Neural progenitor cell (in vitro differentiated cells): ENCODE measurements around the gene MID1IP1. TPM values are rescaled to one million over a fixed set of nuclear protein-coding genes. Genes with fewer than 3 reads are reported as not detected.
A peak's percentile ranks its signal among the peaks of the same experiment; 100 is the strongest.

ENCODE experiments used
- DNase-seq: peaks from one replicate; pipeline ENCODE4 v3.0.0-alpha.2; 2016; ENCODE audit warnings: low spot score
- H2AFZ ChIP-seq: fragments of 200-600 bp; sonication (generic); replicated peaks from 2 replicates; pipeline ENCODE4 v1.6.1; 2016; ENCODE audit warnings: antibody characterized with exemption
- H3F3A ChIP-seq: fragments of 200-600 bp; sonication (generic); 2 replicates; pipeline ENCODE4 v1.6.1; 2016; ENCODE audit warnings: antibody characterized with exemption, low read depth
- H3K27ac ChIP-seq: fragments of 200-600 bp; sonication (generic); 2 replicates; pipeline ENCODE4 v1.5.1; 2016; ENCODE audit warnings: mild to moderate bottlenecking
- H3K27me3 ChIP-seq: fragments of 200-600 bp; sonication (generic); 2 replicates; pipeline ENCODE4 v1.6.1; 2016; ENCODE audit warnings: mild to moderate bottlenecking, moderate library complexity
- H3K36me3 ChIP-seq: fragments of 200-600 bp; sonication (generic); 2 replicates; pipeline ENCODE4 v1.5.1; 2016
- H3K4me1 ChIP-seq: fragments of 200-600 bp; sonication (generic); 2 replicates; pipeline ENCODE4 v1.6.1; 2016; ENCODE audit warnings: mixed run types
- H3K4me2 ChIP-seq: fragments of 200-600 bp; sonication (generic); 2 replicates; pipeline ENCODE4 v1.6.1; 2016
- H3K4me3 ChIP-seq: fragments of 200-600 bp; sonication (generic); 2 replicates; pipeline ENCODE4 v1.5.1; 2016
- H3K79me2 ChIP-seq: fragments of 200-600 bp; sonication (generic); 2 replicates; pipeline ENCODE4 v1.6.1; 2016; ENCODE audit warnings: low read depth
- H3K9ac ChIP-seq: fragments of 200-600 bp; sonication (generic); 2 replicates; pipeline ENCODE4 v1.6.1; 2016
- H3K9me3 ChIP-seq: fragments of 200-600 bp; sonication (generic); 2 replicates; pipeline ENCODE4 v1.5.1; 2016; ENCODE audit warnings: low read depth
- H4K20me1 ChIP-seq: fragments of 200-600 bp; sonication (generic); 2 replicates; pipeline ENCODE4 v1.6.1; 2016; ENCODE audit warnings: low read depth
- H3K27ac Mint-ChIP-seq: 3 replicates; pipeline ENCODE4 v1.8.0; 2021; ENCODE audit warnings: mixed read lengths
- H3K27me3 Mint-ChIP-seq: 2 replicates; pipeline ENCODE4 v1.8.0; 2022; ENCODE audit warnings: low read depth, mild to moderate bottlenecking, inconsistent platforms, moderate library complexity, mixed read lengths; ENCODE audit not compliant: insufficient read depth
- H3K36me3 Mint-ChIP-seq: 3 replicates; pipeline ENCODE4 v1.8.0; 2021; ENCODE audit warnings: mixed read lengths
- H3K4me1 Mint-ChIP-seq: 3 replicates; pipeline ENCODE4 v1.8.0; 2021; ENCODE audit warnings: mixed read lengths
- H3K4me3 Mint-ChIP-seq: 3 replicates; pipeline ENCODE4 v1.8.0; 2021; ENCODE audit warnings: mild to moderate bottlenecking, moderate library complexity, mixed read lengths
- H3K9me3 Mint-ChIP-seq: 3 replicates; pipeline ENCODE4 v1.8.0; 2020; ENCODE audit warnings: mixed read lengths
- CTCF ChIP-seq: fragments of 200-600 bp; sonication (generic); IDR thresholded peaks from 2 replicates; pipeline ENCODE4 v1.5.1; 2017; ENCODE audit warnings: antibody characterized with exemption, mild to moderate bottlenecking
- EZH2 ChIP-seq: fragments of 200-600 bp; sonication (generic); IDR thresholded peaks from 2 replicates; pipeline ENCODE4 v1.6.1; 2017; ENCODE audit warnings: antibody characterized with exemption, mild to moderate bottlenecking, moderate library complexity
- EZH2phosphoT487 ChIP-seq: fragments of 200-600 bp; sonication (generic); IDR thresholded peaks from 2 replicates; pipeline ENCODE4 v1.6.1; 2017; ENCODE audit warnings: antibody characterized with exemption
- total RNA-seq: library from RNA; depleted of rRNA; stranded (reverse); fragments of >200 nt; gene quantifications from 2 replicates; pipeline ENCODE4 v1.2.3, GENCODE V29; 2015; ENCODE audit warnings: low replicate concordance

MID1IP1 gene
- total RNA-seq = 25.2 and 42.3 TPM in 2 replicates

GRCh38 chrX:38800981-38801845 is at the start of gene MID1IP1:
TSS of gene MID1IP1 (plus strand) at chrX:38801459. CDS start at chrX:38804947, 3,488 bp downstream.
- H3K4me2 ChIP-seq = peak within 1 kb of the TSS; percentile 86
- H3K79me2 ChIP-seq = peaks cover 41% of the 10 kb centered on the region
- Mint-ChIP-seq H3K27me3 (peaks cover 4% of the 10 kb centered on the region), H3K27ac (peak within 1 kb of the TSS; percentile 99), H3K36me3 (no peaks in the 10 kb centered on the region), H3K9me3 (peaks cover 3% of the 10 kb centered on the region), H3K4me1 (peaks cover 11% of the 10 kb centered on the region), H3K4me3 (peak within 1 kb of the TSS; percentile 97)
- DNase-seq = peak; percentile 91
- H3K4me3 ChIP-seq = peak within 1 kb of the TSS; percentile 72
- H3K9me3 ChIP-seq = peaks cover 4% of the 10 kb centered on the region
- H3K36me3 ChIP-seq = no peaks in the 10 kb centered on the region
- peak within 1 kb of the TSS; percentile 77 for H3K27ac ChIP-seq
- TF ChIP-seq CTCF (no peak), EZH2 (no peak), EZH2phosphoT487 (no peak)
- H3F3A ChIP-seq = peaks cover 22% of the 10 kb centered on the region
- peak within 1 kb of the TSS; percentile 44 for H3K9ac ChIP-seq
- peaks cover 5% of the 10 kb centered on the region for H3K4me1 ChIP-seq
- H4K20me1 ChIP-seq = peaks cover 8% of the 10 kb centered on the region
- H2AFZ ChIP-seq = peak within 1 kb of the TSS; percentile 58
- H3K27me3 ChIP-seq = no peaks in the 10 kb centered on the region

- no peaks in the 10 kb centered on the region for H3K9me3 Mint-ChIP-seq
- no peak overlapping the region for H3K27ac Mint-ChIP-seq
- H3K79me2 ChIP-seq = no peaks in the 10 kb centered on the region
- H3K4me3 ChIP-seq = no peak overlapping the region
- peaks cover 3% of the 10 kb centered on the region for H3K4me1 Mint-ChIP-seq
- peak; percentile 67 for TF ChIP-seq CTCF
- no peak for TF ChIP-seq EZH2
- TF ChIP-seq EZH2phosphoT487 = no peak
- no peak overlapping the region for H3K27ac ChIP-seq
- H3K36me3 ChIP-seq = no peaks in the 10 kb centered on the region
- no peaks in the 10 kb centered on the region for H3K36me3 Mint-ChIP-seq
- no peaks in the 10 kb centered on the region for H3K9me3 ChIP-seq
- H2AFZ ChIP-seq = no peak overlapping the region
- H4K20me1 ChIP-seq = no peaks in the 10 kb centered on the region
- H3K4me2 ChIP-seq = no peak overlapping the region
- no peak overlapping the region for H3K4me3 Mint-ChIP-seq
- no peaks in the 10 kb centered on the region for H3K27me3 ChIP-seq
- H3K27me3 Mint-ChIP-seq = peaks cover 7% of the 10 kb centered on the region
- H3K9ac ChIP-seq = no peak overlapping the region
- no peaks in the 10 kb centered on the region for H3K4me1 ChIP-seq
- no peaks in the 10 kb centered on the region for H3F3A ChIP-seq
- peak; percentile 46 for DNase-seq
Observed at GRCh38 chrX:38754102-38754790, 47.0 kb upstream of the MID1IP1 start.

GRCh38 chrX:38754818-38755718 is 46.2 kb upstream of the MID1IP1 start:
- Mint-ChIP-seq H3K4me1 (peaks cover 3% of the 10 kb centered on the region), H3K4me3 (no peak overlapping the region), H3K27ac (no peak overlapping the region), H3K36me3 (no peaks in the 10 kb centered on the region), H3K27me3 (peaks cover 5% of the 10 kb centered on the region), H3K9me3 (no peaks in the 10 kb centered on the region)
- DNase-seq = no peak
- H3K9ac ChIP-seq = no peak overlapping the region
- H3K27ac ChIP-seq = no peak overlapping the region
- H3K4me2 ChIP-seq = no peak overlapping the region
- H3K4me1 ChIP-seq = no peaks in the 10 kb centered on the region
- H4K20me1 ChIP-seq = no peaks in the 10 kb centered on the region
- no peaks in the 10 kb centered on the region for H3F3A ChIP-seq
- no peaks in the 10 kb centered on the region for H3K79me2 ChIP-seq
- H3K27me3 ChIP-seq = no peaks in the 10 kb centered on the region
- no peak for TF ChIP-seq EZH2phosphoT487
- TF ChIP-seq EZH2 = no peak
- TF ChIP-seq CTCF = no peak
- H3K36me3 ChIP-seq = no peaks in the 10 kb centered on the region
- no peaks in the 10 kb centered on the region for H3K9me3 ChIP-seq
- no peak overlapping the region for H3K4me3 ChIP-seq
- H2AFZ ChIP-seq = no peak overlapping the region
